Muscle layer of colon (tissue), 2 donors: ENCODE results near the gene NDRG3.

Experiments
- H3K27ac ChIP-seq: one replicate; pipeline ENCODE4 v1.7.0; 2013; ENCODE audit warnings: low read depth, mild to moderate bottlenecking, low read length, moderate library complexity
- H3K27me3 ChIP-seq, 2 donors: one replicate each; pipeline ENCODE4 v1.7.0; 2013; ENCODE audit warnings: low read length in 2 of 2, mild to moderate bottlenecking in 2 of 2; ENCODE audit not compliant: insufficient read depth in 2 of 2, control insufficient read depth in 1 of 2
- H3K36me3 ChIP-seq: one replicate; pipeline ENCODE4 v1.7.0; 2013; ENCODE audit warnings: mild to moderate bottlenecking, low read length; ENCODE audit not compliant: insufficient read depth
- H3K4me1 ChIP-seq: one replicate; pipeline ENCODE4 v1.7.0; 2013; ENCODE audit warnings: mild to moderate bottlenecking, low read length; ENCODE audit not compliant: insufficient read depth
- H3K4me3 ChIP-seq, 2 donors: one replicate each; pipeline ENCODE4 v1.7.0; 2013; ENCODE audit warnings: low read length in 2 of 2, low read depth in 1 of 2, mild to moderate bottlenecking in 1 of 2, moderate library complexity in 1 of 2
- H3K9ac ChIP-seq: one replicate; pipeline ENCODE4 v1.7.0; 2013; ENCODE audit warnings: low read length
- H3K9me3 ChIP-seq: one replicate; pipeline ENCODE4 v1.7.0; 2013; ENCODE audit warnings: mild to moderate bottlenecking, low read length
- donor health status: abdominal sarcoma.
- donor health status: Adenocarcinoma of cecum.

Gene NDRG3

DNA sequence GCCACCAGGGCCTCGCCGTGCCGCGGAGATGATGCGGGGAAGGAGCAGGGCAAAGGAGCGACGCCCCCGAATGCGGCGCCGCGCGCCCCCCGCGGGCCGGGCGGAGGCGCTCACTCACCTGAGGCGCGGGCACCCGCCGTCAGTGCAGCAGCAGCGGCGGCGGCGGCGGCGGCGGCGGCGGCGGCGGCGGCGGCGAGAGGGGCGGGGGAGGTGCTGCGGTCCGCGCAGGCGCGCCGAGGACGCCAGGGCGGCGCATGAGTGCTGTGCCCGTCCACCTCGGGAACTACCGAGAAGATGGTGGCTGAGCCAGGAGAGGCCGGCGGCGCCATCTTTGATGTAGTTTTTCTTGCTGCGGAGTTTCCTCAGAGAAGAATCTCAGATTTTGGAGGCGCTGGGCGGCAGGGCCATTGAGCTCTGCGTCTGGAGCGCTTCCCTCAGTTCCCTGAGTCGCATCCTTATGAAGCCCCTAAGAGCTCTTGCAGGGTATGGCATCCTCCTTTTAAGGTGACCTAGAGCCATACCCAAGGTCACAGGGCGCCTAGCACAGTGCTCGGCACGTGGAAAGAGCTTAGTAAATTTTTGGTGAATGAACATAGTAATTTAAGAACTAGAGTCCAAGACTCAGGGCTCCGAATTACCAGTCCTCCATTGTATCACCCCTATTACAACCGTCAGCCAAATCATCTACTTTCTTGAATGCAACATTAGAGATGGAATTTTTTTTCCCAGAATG lies at the start of gene NDRG3:
NDRG3 (minus strand) TSS at position 164 of the 733 bp plus-strand sequence. CDS start 24,355 bp downstream, outside the sequence.
- Histone ChIP-seq H3K27me3 (no peaks in the 10 kb centered on the region), H3K9me3 (no peaks in the 10 kb centered on the region), H3K36me3 (no peaks in the 10 kb centered on the region), H3K27ac (peak within 1 kb of the TSS; percentile 80), H3K4me1 (peaks cover 12% of the 10 kb centered on the region), H3K9ac (peak within 1 kb of the TSS; percentile 79), H3K4me3 (peak within 1 kb of the TSS; percentile 72 to 81)

GRCh38 chr20:36794116-36794474 lies 48.2 kb upstream of the NDRG3 start:
- Histone ChIP-seq H3K27ac (no peak overlapping the region), H3K4me3 (no peak overlapping the region), H3K4me1 (no peaks in the 10 kb centered on the region), H3K36me3 (peaks cover 69% of the 10 kb centered on the region), H3K27me3 (no peaks in the 10 kb centered on the region), H3K9ac (no peak overlapping the region), H3K9me3 (no peaks in the 10 kb centered on the region)

- H3K27me3 ChIP-seq: no peaks in the 10 kb centered on the region
- H3K4me3 ChIP-seq: no peak overlapping the region
- H3K9me3 ChIP-seq: no peaks in the 10 kb centered on the region
- H3K9ac ChIP-seq: no peak overlapping the region
- no peaks in the 10 kb centered on the region for H3K4me1 ChIP-seq
- H3K36me3 ChIP-seq: peaks cover 65% of the 10 kb centered on the region
- H3K27ac ChIP-seq: no peak overlapping the region
These were observed 47.6 kb upstream of the NDRG3 start for GRCh38 chr20:36793294-36794115.

DNA sequence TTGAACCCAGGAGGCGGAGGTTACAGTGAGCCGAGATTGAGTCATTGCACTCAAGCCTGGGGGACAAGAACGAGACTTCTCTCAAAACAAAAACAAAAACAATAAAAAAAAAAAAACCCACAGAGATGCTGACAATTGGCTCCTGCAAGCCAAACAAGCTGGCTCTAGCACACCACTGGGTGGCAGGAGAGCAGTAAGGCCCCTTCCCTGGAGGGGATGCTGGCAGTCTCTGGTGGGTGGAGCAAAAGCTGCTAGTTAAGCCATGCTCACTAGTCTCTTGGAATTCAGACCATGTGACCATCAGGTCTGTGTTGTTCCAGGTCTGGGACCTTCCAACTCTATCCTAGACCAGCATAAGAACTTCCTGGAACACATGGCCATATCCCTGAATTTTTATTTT lies 46.5 kb upstream of the NDRG3 start:
- Histone ChIP-seq H3K27me3 (no peaks in the 10 kb centered on the region), H3K4me1 (no peaks in the 10 kb centered on the region), H3K36me3 (peaks cover 54% of the 10 kb centered on the region), H3K9me3 (no peaks in the 10 kb centered on the region), H3K9ac (no peak overlapping the region), H3K4me3 (no peak overlapping the region), H3K27ac (no peak overlapping the region)

DNA sequence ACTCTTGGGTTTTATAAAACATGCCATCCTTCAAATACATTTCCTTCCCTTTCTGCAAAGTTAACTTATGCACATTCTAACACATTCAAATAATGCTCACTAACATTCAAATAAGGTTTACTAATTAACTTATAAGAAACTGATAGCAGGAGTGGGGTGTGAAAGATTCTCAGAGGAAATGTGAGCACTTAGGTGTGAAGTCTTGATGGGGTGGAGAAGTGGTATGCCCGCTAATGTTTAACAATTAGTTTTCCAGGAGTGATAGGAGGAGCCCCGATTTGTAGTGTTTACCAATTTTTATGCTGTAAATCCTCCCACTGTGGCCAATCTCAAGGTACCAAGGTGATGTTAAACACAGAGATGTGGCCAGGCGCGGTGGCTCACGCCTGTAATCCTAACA lies 46.0 kb upstream of the NDRG3 start:
- no peaks in the 10 kb centered on the region for H3K4me1 ChIP-seq
- H3K36me3 ChIP-seq: peaks cover 50% of the 10 kb centered on the region
- no peak overlapping the region for H3K9ac ChIP-seq
- no peak overlapping the region for H3K27ac ChIP-seq
- no peaks in the 10 kb centered on the region for H3K9me3 ChIP-seq
- H3K27me3 ChIP-seq: no peaks in the 10 kb centered on the region
- H3K4me3 ChIP-seq: no peak overlapping the region

- Histone ChIP-seq H3K4me3 (no peak overlapping the region), H3K36me3 (peaks cover 46% of the 10 kb centered on the region), H3K9ac (no peak overlapping the region), H3K4me1 (peaks cover 8% of the 10 kb centered on the region), H3K27me3 (no peaks in the 10 kb centered on the region), H3K27ac (no peak overlapping the region), H3K9me3 (no peaks in the 10 kb centered on the region)
These were observed 40.8 kb upstream of the NDRG3 start for GRCh38 chr20:36786663-36787062.

- no peaks in the 10 kb centered on the region for H3K27me3 ChIP-seq
- no peak overlapping the region for H3K9ac ChIP-seq
- H3K9me3 ChIP-seq: no peaks in the 10 kb centered on the region
- peaks cover 42% of the 10 kb centered on the region for H3K36me3 ChIP-seq
- no peak overlapping the region for H3K4me3 ChIP-seq
- no peak overlapping the region for H3K27ac ChIP-seq
- peaks cover 8% of the 10 kb centered on the region for H3K4me1 ChIP-seq
These were observed 40.4 kb upstream of the NDRG3 start for GRCh38 chr20:36786246-36786645.

GRCh38 chr20:36785308-36785707 lies 39.4 kb upstream of the NDRG3 start:
- peaks cover 41% of the 10 kb centered on the region for H3K36me3 ChIP-seq
- H3K4me1 ChIP-seq: peaks cover 8% of the 10 kb centered on the region
- H3K4me3 ChIP-seq: no peak overlapping the region
- H3K27me3 ChIP-seq: no peaks in the 10 kb centered on the region
- H3K9me3 ChIP-seq: no peaks in the 10 kb centered on the region
- no peak overlapping the region for H3K27ac ChIP-seq
- no peak overlapping the region for H3K9ac ChIP-seq

- Histone ChIP-seq H3K36me3 (peaks cover 41% of the 10 kb centered on the region), H3K4me3 (no peak overlapping the region), H3K27me3 (no peaks in the 10 kb centered on the region), H3K9me3 (no peaks in the 10 kb centered on the region), H3K9ac (no peak overlapping the region), H3K4me1 (peaks cover 8% of the 10 kb centered on the region), H3K27ac (no peak overlapping the region)
These were observed 39.0 kb upstream of the NDRG3 start for GRCh38 chr20:36784900-36785299.

DNA sequence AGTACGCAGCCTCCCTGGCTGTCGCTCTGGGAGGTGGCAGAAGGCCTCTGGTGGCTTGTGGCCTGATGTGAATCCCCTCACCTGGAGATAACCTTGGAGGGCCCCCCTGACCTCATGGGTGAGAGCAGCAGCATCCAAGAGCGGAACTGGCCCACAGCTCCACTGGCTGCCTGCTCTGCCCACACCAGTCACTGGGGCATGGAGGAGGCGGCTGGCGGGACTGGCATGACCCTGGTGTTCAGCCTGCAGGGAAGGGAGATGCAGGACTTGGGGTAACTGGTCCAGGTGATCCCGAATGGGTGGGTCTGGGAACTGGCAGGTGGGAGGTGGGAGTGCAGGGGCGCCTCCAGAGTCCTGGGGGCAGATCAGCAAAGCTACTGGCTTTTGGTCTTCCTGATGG lies 38.2 kb upstream of the NDRG3 start:
- no peak overlapping the region for H3K9ac ChIP-seq
- peaks cover 40% of the 10 kb centered on the region for H3K36me3 ChIP-seq
- no peaks in the 10 kb centered on the region for H3K9me3 ChIP-seq
- no peaks in the 10 kb centered on the region for H3K27me3 ChIP-seq
- H3K4me1 ChIP-seq: peaks cover 8% of the 10 kb centered on the region
- no peak overlapping the region for H3K4me3 ChIP-seq
- H3K27ac ChIP-seq: no peak overlapping the region

DNA sequence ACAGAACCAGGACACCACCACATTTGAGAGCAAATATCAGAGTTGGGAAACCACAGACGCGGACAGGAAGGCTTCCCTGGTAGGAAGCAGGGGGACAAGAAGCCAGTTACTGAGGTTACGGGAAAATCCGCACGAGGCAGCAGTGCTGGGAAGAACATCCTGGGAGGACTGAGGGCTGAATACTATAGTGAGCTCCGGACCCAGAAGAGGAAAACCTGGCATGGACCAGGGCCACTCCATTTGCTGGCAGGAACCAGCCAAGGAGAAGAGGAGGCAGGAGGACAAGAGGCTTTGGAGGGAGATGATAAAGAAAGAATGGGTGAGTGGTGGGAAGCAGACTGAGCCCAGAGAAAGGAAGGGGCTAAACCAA lies 33.8 kb upstream of the NDRG3 start:
- H3K4me3 ChIP-seq: no peak overlapping the region
- H3K4me1 ChIP-seq: peaks cover 8% of the 10 kb centered on the region
- H3K36me3 ChIP-seq: peaks cover 22% of the 10 kb centered on the region
- H3K27ac ChIP-seq: no peak overlapping the region
- H3K9ac ChIP-seq: no peak overlapping the region
- H3K27me3 ChIP-seq: no peaks in the 10 kb centered on the region
- H3K9me3 ChIP-seq: no peaks in the 10 kb centered on the region
